ENCODE data around the gene TMTC1. TPM values are rescaled to one million over a fixed set of nuclear protein-coding genes. Genes with fewer than 3 reads are reported as not detected.
A peak's percentile ranks its signal among the peaks of the same experiment; 100 is the strongest.
"Not testable (repeated sequence)": the region's sequence is repeated elsewhere in the genome, so short reads cannot be mapped to it uniquely, and the experiment has no call there.

Gene TMTC1
- total RNA-seq, 1 experiment from 2014 or later: 109 TPM

GRCh38 chr12:29818916-29819623 lies 35.3 kb upstream of the TMTC1 start:
- no peak for TF ChIP-seq CTCF (IDR thresholded peaks at IDR 0.05; ENCODE audit: unreplicated experiment)
- BruUV-seq (replicated peaks): no TSS peak
- ChIA-PET POLR2A (interaction anchor here (1.5 kb wide), 1 partner anchor 136 kb away, joined by 3 read pairs; no protein-coding TSS in a partner anchor), CTCF (no interaction called here)
- Mint-ChIP-seq H3K36me3 (ENCODE audit: insufficient read depth, unreplicated experiment) (no peaks in the 10 kb centered on the region), H3K9me3 (ENCODE audit: unreplicated experiment) (no peaks in the 10 kb centered on the region), H3K27ac (ENCODE audit: low read depth, unreplicated experiment) (no peak overlapping the region), H3K4me1 (ENCODE audit: insufficient read depth, unreplicated experiment) (no peaks in the 10 kb centered on the region), H3K4me3 (ENCODE audit: unreplicated experiment) (no peak overlapping the region), H3K27me3 (ENCODE audit: insufficient read depth, unreplicated experiment) (no peaks in the 10 kb centered on the region)
- DNase-seq (ENCODE audit: unreplicated experiment): no peak
- intact Hi-C loops (cut with micrococcal nuclease): no loop called here

GRCh38 chr12:29816874-29817725 lies 33.4 kb upstream of the TMTC1 start:
- no peak overlapping the region for H3K27ac Mint-ChIP-seq (ENCODE audit: low read depth, unreplicated experiment)
- BruUV-seq (replicated peaks): no TSS peak
- H3K4me1 Mint-ChIP-seq (ENCODE audit: insufficient read depth, unreplicated experiment): no peaks in the 10 kb centered on the region
- H3K27me3 Mint-ChIP-seq (ENCODE audit: insufficient read depth, unreplicated experiment): no peaks in the 10 kb centered on the region
- intact Hi-C loops (cut with micrococcal nuclease): no loop called here
- TF ChIP-seq CTCF (IDR thresholded peaks at IDR 0.05; ENCODE audit: unreplicated experiment): no peak
- no peak overlapping the region for H3K4me3 Mint-ChIP-seq (ENCODE audit: unreplicated experiment)
- ChIA-PET POLR2A (no interaction called here), CTCF (interaction anchor here (0.6 kb wide), 1 partner anchor 15 kb away, joined by 4 read pairs; no protein-coding TSS in a partner anchor)
- DNase-seq (ENCODE audit: unreplicated experiment): no peak
- H3K9me3 Mint-ChIP-seq (ENCODE audit: unreplicated experiment): no peaks in the 10 kb centered on the region
- no peaks in the 10 kb centered on the region for H3K36me3 Mint-ChIP-seq (ENCODE audit: insufficient read depth, unreplicated experiment)

GRCh38 chr12:29809616-29810361 lies 26.0 kb upstream of the TMTC1 start:
- H3K9me3 Mint-ChIP-seq (ENCODE audit: unreplicated experiment); H3K4me1 Mint-ChIP-seq (ENCODE audit: insufficient read depth, unreplicated experiment); H3K4me3 Mint-ChIP-seq (ENCODE audit: unreplicated experiment); H3K36me3 Mint-ChIP-seq (ENCODE audit: insufficient read depth, unreplicated experiment); intact Hi-C loops (cut with micrococcal nuclease); CTCF ChIA-PET; H3K27me3 Mint-ChIP-seq (ENCODE audit: insufficient read depth, unreplicated experiment); BruUV-seq (replicated peaks); DNase-seq (ENCODE audit: unreplicated experiment); H3K27ac Mint-ChIP-seq (ENCODE audit: low read depth, unreplicated experiment): not testable (repeated sequence)
- POLR2A ChIA-PET: interaction anchor here (0.6 to 0.7 kb wide), 2 partner anchors 12 to 14 kb away, joined by 3 read pairs; no protein-coding TSS in a partner anchor

GRCh38 chr12:29807129-29807528 lies 23.4 kb upstream of the TMTC1 start:
- ChIA-PET POLR2A (no interaction called here), CTCF (no interaction called here)
- TF ChIP-seq CTCF (IDR thresholded peaks at IDR 0.05; ENCODE audit: unreplicated experiment): no peak
- DNase-seq (ENCODE audit: unreplicated experiment): peak; percentile 73
- Mint-ChIP-seq H3K9me3 (ENCODE audit: unreplicated experiment) (peaks cover 7% of the 10 kb centered on the region), H3K4me3 (ENCODE audit: unreplicated experiment) (no peak overlapping the region), H3K27ac (ENCODE audit: low read depth, unreplicated experiment) (no peak overlapping the region), H3K27me3 (ENCODE audit: insufficient read depth, unreplicated experiment) (no peaks in the 10 kb centered on the region), H3K4me1 (ENCODE audit: insufficient read depth, unreplicated experiment) (no peaks in the 10 kb centered on the region), H3K36me3 (ENCODE audit: insufficient read depth, unreplicated experiment) (no peaks in the 10 kb centered on the region)
- intact Hi-C loops (cut with micrococcal nuclease): no loop called here
- BruUV-seq (replicated peaks): no TSS peak

Measured in MCF 10A (cell line).